ENCODE measurements around the gene BCAS3.
"Not testable (repeated sequence)": the region's sequence is repeated elsewhere in the genome, so short reads cannot be mapped to it uniquely, and the experiment has no call there.

Gene BCAS3

DNA sequence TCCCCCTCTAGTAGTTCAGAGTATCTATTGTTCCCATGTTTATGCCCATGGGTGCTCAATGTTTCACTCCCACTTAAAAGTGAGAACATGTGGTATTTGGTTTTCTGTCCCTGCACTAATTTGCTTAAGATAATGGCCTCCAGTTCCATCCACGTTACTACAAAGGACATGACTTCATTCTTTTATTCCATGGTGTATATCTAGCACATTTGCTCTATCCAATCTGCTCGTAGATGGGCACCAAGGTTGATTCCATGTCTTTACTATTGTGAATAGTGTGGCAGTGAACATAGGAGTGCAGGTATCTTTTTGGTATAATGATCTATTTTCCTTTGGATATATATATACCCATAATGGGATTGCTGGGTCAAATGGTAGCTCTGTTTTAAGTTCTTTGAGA, 552.8 kb downstream of the BCAS3 start:
- DNase-seq (ENCODE audit: low read depth) = no peak

DNA sequence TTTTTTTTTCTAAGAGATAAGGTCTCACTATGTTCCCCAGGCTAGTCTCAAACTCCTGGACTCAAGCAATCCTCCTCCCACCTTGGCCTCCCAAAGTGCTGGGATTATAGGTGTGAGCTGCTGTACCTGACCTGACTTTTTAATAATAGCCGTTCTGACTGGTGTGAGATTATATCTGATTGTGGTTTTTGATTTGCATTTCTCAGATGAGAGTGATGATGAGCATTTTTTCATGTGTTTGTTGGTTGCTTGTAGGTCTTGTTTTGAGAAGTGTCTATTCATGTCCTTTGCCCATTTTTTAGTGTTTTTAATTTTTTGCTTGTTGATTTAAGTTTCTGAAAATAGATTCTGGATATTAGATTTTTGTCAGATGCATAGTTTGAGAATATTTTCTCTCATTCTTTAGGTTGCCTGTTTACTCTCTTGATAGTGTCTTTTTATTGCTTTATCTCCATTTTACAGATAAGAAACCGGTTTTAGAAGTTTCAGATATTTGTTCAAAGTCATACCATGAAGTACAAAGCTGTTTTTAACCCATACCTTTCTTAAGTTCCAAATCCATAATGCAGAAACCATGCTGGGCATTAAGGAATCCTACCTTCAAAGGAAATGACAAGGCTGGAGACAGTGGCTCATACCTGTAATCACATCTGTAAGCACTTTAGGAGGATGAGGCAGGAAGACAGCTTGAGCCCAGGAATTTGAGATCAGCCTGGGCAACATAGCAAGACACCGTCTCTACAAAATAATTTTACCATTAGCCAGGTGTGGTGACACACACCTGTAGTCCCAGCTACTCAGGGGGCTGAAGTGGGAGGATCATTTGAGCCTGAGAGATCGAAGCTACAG, 553.5 kb downstream of the BCAS3 start:
- no peak for DNase-seq (ENCODE audit: low read depth)

DNA sequence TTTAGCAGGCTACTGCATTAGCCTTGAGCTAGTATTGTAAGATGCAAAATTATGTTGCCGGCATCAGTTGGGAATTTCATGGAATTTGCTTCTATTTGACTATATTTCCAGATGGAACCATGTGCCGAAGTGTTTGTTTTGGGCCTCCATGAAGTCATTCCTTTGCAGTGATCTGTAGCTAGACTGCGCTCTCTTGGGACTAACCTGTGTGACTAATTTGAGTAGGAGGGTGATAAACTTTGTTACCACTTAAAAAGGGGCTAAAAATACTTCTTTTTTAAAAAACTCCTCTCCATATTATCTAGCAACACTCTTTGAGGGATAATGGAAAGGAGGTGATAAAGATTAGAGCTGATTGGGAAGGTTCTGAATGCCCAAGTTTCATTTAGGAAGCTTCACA, 555.2 kb downstream of the BCAS3 start:
- DNase-seq (ENCODE audit: low read depth) = no peak

DNA sequence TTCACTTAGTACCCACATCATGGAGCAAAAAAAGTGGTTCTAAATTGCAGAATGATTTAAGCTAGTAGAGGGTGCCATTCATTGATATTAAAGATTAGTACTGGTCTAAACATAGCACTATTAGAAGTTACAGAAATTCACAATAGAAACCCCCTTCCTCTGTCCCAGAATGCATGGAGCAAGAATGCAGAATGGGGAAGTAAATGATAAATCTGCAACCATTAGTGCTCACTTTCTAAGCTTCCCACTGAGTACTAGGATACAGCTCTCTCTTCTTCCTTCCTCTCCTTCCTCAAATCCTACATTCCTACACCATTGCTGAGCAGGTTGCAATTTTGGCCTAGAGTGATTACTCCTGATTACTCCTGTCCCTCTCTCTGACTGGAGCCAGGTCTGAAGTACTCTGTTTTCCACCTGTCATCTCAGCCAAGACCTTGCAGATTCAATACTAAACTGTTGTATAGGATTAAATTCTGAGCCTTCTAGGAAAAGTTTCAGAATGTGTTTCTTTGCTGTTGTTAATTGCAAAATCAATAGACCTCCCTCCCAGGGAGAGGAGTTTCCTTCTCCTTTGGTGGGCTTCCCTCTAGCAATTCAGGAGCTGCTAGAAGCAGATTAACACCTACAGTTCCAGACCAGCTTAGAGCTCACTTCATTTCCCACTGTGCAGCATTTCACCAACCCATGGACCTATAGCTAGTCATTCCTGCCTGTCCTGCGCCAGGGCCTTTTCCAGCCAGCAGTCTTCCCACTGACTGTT, 556.5 kb downstream of the BCAS3 start:
- DNase-seq (ENCODE audit: low read depth) = no peak

DNA sequence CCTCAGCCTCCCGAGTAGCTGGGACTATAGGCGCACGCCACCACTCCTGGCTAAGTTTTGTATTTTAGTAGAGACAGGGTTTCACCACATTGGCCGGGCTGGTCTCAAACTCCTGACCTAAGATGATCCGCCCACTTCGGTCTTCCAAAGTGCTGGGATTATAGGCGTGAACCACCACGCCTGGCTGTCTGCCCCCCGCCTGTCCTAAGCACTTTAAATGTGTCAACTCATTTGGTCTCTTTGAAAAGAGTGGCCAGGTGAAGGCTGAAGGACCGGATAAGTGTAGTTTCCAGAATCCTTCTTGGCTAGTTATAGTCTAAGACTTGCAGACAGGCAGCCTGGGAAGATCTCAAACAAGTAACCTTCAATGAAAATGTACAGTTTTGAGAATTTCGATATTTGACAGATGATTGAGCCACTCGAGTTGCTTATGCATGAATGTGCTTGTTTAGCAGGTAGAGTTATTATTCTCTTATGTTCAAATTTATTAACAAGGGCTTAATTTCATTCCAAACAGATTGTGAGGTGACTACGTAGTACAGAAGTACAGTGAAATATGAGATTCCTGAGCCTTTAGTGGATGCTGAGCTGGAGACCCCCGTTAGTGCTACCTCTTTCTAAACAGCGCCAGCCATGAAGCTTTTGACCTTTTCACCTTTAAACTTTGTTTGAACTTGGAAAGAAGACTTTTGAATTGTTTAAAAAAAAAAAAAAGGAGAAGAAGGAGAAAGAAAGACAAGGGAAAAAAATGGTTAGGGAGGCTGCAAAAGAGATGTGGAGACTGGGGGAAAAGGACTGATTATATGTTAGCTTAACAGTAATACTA, 557.6 kb downstream of the BCAS3 start:
- no peak for DNase-seq (ENCODE audit: low read depth)

DNA sequence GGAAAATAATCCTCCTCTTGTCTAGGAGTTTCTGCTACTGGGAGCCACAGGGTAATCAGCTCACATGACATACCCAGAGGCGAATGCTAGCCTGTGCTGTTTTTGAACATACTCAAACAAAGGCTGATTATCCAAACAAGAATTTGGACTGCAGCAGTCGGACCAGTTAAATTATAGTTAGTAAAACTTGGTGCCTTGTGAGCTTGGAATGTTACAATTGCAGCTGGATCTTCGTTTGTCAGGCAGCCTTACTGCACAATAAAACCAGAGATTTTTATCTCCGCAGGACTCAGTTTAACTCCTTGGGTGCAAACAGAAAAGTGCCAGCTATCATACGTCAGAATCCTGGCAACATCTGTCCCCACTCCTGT, 558.2 kb downstream of the BCAS3 start:
- DNase-seq (ENCODE audit: low read depth) = no peak

DNA sequence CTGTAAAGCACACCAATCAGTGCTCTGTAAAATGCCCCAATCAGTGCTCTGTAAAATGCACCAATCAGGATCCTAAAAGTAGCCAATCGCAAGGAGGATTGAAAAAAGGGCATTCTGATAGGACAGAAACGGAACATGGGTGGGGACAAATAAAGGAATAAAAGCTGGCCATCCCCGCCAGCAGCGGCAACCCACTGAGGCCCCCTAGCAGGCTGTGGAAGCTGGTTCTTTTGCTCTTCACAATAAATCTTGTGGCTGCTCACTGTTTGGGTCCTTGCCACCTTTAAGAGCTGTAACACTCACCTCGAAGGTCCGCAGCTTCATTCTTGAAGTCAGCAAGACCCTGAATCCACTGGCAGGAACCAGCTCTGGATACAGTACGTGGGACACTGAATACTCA, 559.6 kb downstream of the BCAS3 start:
- no peak for DNase-seq (ENCODE audit: low read depth)

DNA sequence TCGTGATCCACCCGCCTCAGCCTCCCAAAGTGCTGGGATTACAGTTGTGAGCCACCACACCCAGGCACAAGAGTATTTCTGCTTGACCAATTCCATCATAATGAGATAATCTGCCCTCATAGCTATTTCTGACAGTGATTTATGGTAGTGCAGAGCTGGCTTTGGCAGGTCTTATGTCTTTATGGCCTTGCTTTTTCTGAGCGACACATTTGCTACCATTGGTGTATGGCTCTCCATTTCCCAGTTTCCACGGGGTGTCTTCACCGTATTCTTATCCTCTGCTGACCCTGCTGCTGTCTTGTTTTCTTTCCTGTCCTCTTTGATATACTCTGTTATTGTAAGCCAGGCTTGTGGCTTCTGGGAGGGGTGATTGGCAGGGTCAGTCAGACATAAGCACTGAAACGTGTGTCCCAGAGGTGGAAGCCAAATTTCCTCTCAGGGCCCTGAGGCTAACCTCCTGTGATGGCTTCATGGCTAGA, 560.8 kb downstream of the BCAS3 start:
- no peak for DNase-seq (ENCODE audit: low read depth)

DNA sequence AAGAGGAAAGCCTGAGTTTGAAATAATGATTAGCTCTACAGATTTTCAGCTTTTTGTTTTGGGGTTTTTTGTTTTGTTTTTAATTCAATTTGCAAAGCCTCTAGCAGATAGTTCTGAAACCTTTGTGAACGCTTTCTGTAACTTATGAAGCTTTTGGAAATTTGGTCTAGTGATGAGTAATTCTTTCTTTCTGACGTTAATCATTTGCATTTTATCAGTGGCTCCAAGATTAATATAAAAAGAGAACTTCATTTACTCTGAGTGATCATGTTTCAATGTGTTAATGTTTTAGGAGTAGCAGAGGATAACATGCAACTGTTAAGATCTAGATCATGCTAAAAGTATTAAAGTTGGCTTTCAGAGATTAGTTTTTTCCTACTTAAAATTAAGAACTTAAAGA, 561.7 kb downstream of the BCAS3 start:
- DNase-seq (ENCODE audit: low read depth) = no peak

DNA sequence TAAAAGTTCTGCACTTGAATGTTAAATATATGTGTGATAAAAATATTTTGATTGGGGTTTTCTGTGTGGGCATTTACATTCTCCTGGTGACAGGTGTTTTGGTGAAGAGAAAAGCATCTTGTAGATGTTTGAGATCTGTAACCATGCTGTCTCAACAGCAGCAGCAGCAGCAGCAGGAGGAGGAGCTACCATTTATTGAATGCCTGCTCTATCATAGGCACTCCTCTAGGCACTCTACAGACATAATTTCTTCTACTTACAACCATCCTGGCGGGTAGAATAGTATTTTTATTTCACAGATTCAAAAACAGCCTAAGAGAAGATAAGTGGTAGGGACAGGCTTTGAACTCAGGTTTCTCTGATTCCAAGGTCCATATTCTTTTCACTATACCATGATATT, 562.3 kb downstream of the BCAS3 start:
- no peak for DNase-seq (ENCODE audit: low read depth)

DNA sequence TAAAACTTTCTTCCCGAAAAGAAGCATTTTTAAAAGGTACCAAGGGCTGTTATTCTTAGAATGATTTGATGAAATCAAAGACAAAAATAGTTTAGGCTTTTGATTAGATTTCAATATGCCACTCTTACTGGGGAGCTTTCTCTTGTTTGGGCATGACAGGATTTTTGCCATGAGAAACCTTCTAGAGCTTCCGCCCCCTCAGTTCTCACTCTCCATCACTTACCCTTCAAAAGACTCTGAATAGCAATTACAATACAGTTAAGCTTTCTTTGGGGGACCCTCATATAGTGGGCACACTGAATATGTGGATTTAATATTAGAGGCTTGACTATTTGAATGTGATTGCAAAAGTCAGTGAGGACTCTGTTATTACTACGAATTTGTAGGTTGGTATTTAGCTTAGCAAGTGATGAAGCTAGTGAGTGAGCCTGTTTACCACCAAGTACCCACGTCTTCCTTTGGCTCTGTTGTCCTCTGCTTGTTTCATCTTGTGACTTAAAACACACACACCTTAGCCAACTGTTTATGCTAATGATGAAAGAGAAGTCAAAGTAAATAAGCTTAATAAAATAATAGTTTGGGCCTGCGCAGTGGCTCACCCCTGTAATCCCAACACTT, 563.3 kb downstream of the BCAS3 start:
- no peak for DNase-seq (ENCODE audit: low read depth)

DNA sequence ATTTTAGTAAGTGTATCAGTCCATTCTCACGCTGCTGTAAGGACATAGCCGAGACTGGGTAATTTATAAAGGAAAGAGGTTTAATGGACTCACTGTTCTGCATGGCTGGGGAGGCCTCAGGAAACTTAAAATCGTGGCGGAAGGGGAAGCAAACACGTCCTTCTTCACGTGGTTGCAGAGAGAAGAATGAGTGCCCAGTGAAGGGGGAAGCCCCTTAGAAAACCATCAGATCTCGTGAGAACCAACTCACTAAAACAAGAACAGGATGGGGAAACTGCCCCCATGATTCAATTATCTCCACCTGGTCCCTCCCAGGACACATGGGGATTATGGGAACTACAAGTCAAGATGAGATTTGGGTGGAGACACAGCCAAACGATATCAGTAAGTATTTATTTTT, 567.3 kb downstream of the BCAS3 start:
- not testable (repeated sequence) for DNase-seq (ENCODE audit: low read depth)

DNA sequence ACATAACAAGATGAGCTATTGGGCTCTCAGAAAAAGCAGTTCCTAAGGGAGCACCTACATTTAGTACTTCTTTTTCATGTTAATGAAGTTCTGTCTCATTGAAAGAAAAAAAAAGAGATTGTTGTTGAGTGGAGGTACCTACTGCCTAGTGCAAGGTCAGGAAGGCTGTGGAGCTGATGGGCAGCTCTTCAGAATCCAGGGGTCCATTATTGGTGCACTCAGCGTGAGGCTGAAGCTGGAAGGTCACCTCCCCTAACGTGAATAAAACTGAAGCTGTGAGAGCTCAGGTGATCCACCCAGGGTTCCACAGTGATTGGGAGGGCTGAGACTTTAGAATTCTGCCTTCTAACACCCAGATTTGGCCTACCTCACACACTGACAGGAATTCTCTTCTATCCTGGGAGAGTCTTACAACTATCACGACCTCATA, 568.1 kb downstream of the BCAS3 start:
- DNase-seq (ENCODE audit: low read depth) = no peak

DNA sequence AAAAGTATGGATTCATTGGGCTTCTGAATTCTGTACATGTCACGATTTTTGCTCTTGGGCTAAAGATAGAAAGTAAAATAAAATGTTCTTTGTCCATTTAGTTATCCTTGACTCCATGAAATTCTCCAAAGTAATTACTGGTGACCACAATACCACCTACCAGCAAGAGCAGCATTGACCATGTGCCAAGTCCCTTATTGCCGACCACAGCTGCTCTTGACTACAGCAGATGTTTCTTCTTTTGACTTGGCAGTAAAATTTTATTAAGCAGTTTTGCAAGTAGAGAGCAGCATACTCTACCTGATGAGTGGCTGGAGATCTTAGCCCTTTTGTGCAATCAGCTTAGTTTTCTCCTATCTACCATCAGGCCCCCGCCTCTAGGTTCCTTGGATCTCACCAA, 569.8 kb downstream of the BCAS3 start:
- DNase-seq (ENCODE audit: low read depth) = no peak

DNA sequence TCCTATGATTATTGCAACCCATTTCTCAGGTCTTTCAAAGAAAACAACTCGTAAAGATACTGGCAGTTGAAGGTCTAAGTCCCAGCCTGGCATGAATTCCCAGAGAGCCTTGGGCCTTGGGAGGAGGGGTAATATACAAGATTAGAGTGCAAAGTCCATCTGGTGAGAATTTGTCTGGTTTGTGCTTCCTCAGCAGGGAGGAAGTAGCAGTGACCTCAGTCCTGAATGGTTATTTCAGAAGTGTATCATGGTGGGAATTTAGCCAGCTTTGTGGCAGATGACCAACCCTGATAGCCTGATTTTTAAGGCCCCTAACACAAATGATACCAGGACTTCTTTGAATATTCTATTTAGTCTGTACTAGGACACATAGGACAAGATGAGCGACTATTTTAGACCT, 570.7 kb downstream of the BCAS3 start:
- no peak for DNase-seq (ENCODE audit: low read depth)

DNA sequence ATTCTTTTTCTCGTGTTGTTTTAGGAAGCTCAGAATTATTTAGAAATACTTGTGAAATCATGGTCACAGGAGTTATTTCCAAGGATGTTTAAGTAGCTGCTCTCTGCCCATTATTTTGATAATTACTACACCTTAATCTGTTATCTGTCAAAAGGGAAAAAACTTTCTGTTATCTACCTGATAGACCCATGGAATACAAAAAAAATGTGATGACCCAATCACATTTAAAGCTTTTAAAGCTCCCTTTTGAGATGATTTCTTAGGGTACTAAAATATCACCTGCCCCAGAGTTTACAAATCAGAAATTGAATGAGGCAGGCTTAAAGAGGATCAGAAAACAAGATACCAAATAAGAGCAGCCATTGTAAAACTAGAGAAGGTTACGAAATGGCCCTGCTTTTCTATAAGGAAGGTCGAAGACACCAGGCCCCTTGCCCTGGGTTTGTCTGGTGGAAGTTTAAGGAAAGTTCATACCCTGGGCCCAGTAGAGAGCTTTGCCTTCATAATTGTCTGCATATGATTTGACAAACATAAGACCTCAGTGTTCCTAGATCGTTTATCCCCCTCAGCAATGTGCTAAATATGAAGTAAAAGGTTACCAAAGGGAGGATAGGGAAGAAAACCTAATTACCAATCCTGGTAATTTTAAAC, 572.1 kb downstream of the BCAS3 start:
- DNase-seq (ENCODE audit: low read depth) = no peak

DNA sequence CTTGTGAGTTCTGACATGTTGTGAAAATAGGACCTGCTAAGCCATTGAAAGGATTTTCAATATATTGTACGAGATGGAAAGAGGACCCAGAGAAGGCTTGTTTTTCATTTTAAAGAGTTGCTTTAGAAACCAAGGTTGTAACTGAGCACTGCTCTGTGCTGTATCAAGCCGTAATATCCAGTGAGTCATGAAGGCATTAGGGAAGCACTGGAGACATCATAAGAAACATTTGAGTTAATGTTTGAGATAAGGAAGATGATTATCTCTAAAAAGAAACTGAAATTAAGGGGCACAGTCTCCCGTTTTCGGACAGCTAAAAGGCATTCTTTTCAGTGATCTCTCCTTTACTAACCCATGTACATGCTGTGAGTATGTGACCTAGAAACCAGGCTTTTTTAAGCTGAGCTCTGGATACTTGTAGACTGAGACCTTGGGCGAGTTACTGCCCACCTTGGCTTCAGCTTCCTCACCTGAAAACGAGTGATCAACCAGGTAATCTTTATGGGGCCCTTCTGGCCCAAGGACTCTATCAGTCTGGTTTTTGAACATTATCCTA, 572.8 kb downstream of the BCAS3 start:
- DNase-seq (ENCODE audit: low read depth) = no peak

DNA sequence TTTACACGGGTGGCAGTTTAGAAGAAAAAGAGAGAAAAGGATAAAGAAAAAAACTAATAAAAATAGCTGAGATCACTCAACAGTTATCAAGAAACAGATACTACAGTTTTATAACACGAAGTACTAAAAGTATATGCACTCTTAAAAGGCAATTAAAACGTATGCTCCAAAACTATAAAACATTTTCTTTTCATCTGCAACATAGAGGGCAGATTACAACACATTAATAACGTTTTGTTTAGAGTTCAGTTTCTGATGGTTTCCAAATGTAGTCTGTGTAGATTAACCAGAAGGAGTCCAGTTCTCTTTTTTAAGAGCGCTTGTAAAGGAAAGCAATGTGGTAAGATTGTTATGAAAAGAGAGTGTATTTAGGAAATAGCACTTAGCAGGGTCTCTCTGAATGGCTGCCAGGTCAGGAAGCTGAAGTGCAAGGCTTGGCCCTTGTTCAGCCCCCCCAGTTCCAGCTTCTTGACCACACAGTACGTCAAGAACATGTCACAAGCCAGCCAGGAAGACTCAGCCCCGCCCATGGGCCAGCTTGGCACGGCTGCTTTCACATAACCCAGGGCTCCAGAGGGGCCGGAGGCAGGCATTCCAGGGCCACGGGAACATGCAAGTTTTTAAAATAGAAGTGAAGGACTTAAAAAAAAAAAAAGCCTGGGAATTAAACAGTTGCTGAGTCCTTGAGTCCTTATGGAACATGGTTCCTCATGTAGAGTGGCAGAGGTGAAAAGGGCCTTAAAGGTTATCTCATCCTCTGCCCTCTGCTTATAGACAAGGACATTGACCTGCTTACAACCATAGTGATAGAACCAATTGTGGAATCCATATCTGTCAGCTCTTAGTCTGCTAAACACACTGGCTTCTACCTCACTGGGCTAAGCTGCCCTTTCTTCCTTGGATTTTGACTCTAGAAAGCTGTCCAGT, 574.6 kb downstream of the BCAS3 start:
- DNase-seq (ENCODE audit: low read depth) = no peak

DNA sequence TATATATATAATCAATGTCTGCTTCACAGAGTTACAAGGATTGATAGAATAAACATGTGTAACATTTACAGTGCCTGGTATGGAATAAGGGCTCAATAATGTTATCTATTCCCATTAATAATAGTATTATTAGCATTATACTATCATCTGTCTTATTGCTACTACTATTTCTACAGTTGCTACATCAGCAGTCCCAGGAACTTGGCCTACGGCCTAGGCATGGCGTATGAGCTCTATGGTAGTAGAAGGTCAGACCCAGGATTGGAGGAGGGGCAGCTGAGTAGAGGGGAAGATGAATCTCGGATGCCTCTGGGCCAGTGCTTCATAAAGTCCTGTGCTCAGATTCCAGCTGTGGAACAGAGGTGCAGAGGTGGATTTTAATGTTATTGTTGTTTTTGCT, 575.7 kb downstream of the BCAS3 start:
- DNase-seq (ENCODE audit: low read depth) = no peak

DNA sequence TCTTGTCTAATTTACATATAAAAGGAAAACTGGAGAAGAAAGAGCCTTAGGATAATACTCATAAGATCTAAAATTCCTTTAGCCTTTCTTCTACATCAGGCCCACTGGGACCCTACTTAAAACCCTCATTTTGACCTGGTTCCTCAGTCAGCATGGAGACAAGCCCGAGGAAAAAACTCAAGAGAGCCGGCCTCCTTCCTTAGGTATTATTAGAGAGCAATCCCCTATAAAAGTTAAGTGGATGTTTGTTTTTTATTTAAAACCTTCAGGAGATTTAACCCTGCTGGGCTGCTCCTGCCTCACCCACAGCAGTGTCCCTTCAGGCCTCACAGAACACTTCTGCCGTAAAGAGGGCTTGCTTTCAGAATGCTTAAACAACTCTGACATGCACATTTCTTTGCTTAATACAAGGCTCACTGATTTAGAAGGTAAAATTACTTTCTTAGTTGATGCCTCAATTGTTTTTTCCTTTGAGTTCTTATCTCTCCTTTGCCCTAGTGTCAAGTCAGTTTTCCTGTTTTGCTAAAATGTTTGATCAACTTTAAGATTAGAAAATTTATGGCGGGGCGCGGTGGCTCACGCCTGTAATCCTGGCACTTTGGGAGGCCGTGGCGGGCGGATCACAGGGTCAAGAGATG, 576.4 kb downstream of the BCAS3 start:
- no peak for DNase-seq (ENCODE audit: low read depth)

Data from activated T-helper 1 cell treated with Interleukin-2 at 50 U/mL for 16 hours (primary cell).